ENCODE data around the gene HAP1. TPM values are rescaled to one million over a fixed set of nuclear protein-coding genes. Genes with fewer than 3 reads are reported as not detected.
"Not testable (repeated sequence)": the region's sequence is repeated elsewhere in the genome, so short reads cannot be mapped to it uniquely, and the experiment has no call there.

The HAP1 gene
- total RNA-seq, 1 experiment from 2014 or later = 11.6 TPM

- TF ChIP-seq REST (IDR thresholded peaks at IDR 0.05; ENCODE audit: insufficient read depth in 1 of 2, low read depth in 2 of 2, low read length in 1 of 2) = no peak
- peak; percentile 68 for TF ChIP-seq POLR2AphosphoS5 (IDR thresholded peaks at IDR 0.05; ENCODE audit: low read depth, low read length)
- intact Hi-C loops (cut with micrococcal nuclease; ENCODE audit: unreplicated experiment) (no loop called here), in situ Hi-C loops (cut with HindIII; ENCODE audit: low pct_unique_long_range_greater_than_20kb, low sequenced_read_pairs) (no loop called here)
- Histone ChIP-seq H3K4me3 (ENCODE audit: low read depth in 2 of 2, low read length in 2 of 2) (peak overlapping the region in 1 of 2 experiments; percentile 13; a peak in 1 of 4 replicates), H3K27ac (ENCODE audit: low read length) (peak overlapping the region; percentile 60), H3K4me1 (ENCODE audit: control insufficient read depth, insufficient read depth, low read length) (peaks cover 6% of the 10 kb centered on the region), H3K36me3 (ENCODE audit: control insufficient read depth, insufficient read depth, low read length) (no peaks in the 10 kb centered on the region), H3K27me3 (ENCODE audit: control insufficient read depth, insufficient read depth, low read length) (no peaks in the 10 kb centered on the region), H3K9me3 (ENCODE audit: control insufficient read depth, insufficient read depth, low read depth, low read length) (no peaks in the 10 kb centered on the region)
- no TSS peak for BruUV-seq (replicated peaks)
- no peak for DNase-seq (ENCODE audit: low read depth, low spot score)
- peak; percentile 67 for ATAC-seq
- ChIA-PET POLR2A (interaction anchor here (2.8 kb wide), 1 partner anchor 10 kb away, joined by 22 read pairs; the partner anchor contains the start of gene EIF1), CTCF (interaction anchor here (0.7 to 1.2 kb wide), 3 partner anchors 10 to 129 kb away, joined by 3 to 5 read pairs (median 4); partner anchors contain the start of gene EIF1)
Observed at GRCh38 chr17:41678411-41678906, 56.0 kb downstream of the HAP1 start.

GRCh38 chr17:41676058-41676419 lies 58.4 kb downstream of the HAP1 start:
- ATAC-seq = no peak
- no peak for DNase-seq (ENCODE audit: low read depth, low spot score)
- no peaks in the 10 kb centered on the region for H3K27me3 ChIP-seq (ENCODE audit: control insufficient read depth, insufficient read depth, low read length)
- peaks cover 6% of the 10 kb centered on the region for H3K4me1 ChIP-seq (ENCODE audit: control insufficient read depth, insufficient read depth, low read length)
- intact Hi-C loops (cut with micrococcal nuclease; ENCODE audit: unreplicated experiment) (no loop called here), in situ Hi-C loops (cut with HindIII; ENCODE audit: low pct_unique_long_range_greater_than_20kb, low sequenced_read_pairs) (no loop called here)
- no peaks in the 10 kb centered on the region for H3K36me3 ChIP-seq (ENCODE audit: control insufficient read depth, insufficient read depth, low read length)
- CTCF ChIA-PET = interaction anchor here (0.6 to 1.2 kb wide), 2 partner anchors 10 to 127 kb away, joined by 3 to 4 read pairs; no protein-coding TSS in a partner anchor
- POLR2A ChIA-PET = interaction anchor here (0.6 kb wide), 1 partner anchor 10 kb away, joined by 8 read pairs; no protein-coding TSS in a partner anchor
- H3K4me3 ChIP-seq (ENCODE audit: low read depth in 2 of 2, low read length in 2 of 2) = no peak overlapping the region
- no TSS peak for BruUV-seq (replicated peaks)
- no peaks in the 10 kb centered on the region for H3K9me3 ChIP-seq (ENCODE audit: control insufficient read depth, insufficient read depth, low read depth, low read length)
- TF ChIP-seq POLR2AphosphoS5 (IDR thresholded peaks at IDR 0.05; ENCODE audit: low read depth, low read length) = no peak
- no peak for TF ChIP-seq SIN3A (IDR thresholded peaks at IDR 0.05; ENCODE audit: borderline replicate concordance, insufficient read depth, low read depth, low read length)
- no peak for TF ChIP-seq CTCF (IDR thresholded peaks at IDR 0.05)
- TF ChIP-seq REST (IDR thresholded peaks at IDR 0.05; ENCODE audit: insufficient read depth in 1 of 2, low read depth in 2 of 2, low read length in 1 of 2) = no peak
- TF ChIP-seq TCF7L2 (IDR thresholded peaks at IDR 0.05; ENCODE audit: low read depth, low read length) = no peak
- H3K27ac ChIP-seq (ENCODE audit: low read length) = no peak overlapping the region

GRCh38 chr17:41675157-41676057 lies 59.0 kb downstream of the HAP1 start:
- H3K27me3 ChIP-seq (ENCODE audit: control insufficient read depth, insufficient read depth, low read length); H3K27ac ChIP-seq (ENCODE audit: low read length); in situ Hi-C loops (cut with HindIII; ENCODE audit: low pct_unique_long_range_greater_than_20kb, low sequenced_read_pairs); DNase-seq (ENCODE audit: low read depth, low spot score); H3K36me3 ChIP-seq (ENCODE audit: control insufficient read depth, insufficient read depth, low read length); intact Hi-C loops (cut with micrococcal nuclease; ENCODE audit: unreplicated experiment); H3K4me3 ChIP-seq (ENCODE audit: low read depth in 2 of 2, low read length in 2 of 2); BruUV-seq (replicated peaks); ATAC-seq; H3K4me1 ChIP-seq (ENCODE audit: control insufficient read depth, insufficient read depth, low read length); H3K9me3 ChIP-seq (ENCODE audit: control insufficient read depth, insufficient read depth, low read depth, low read length): not testable (repeated sequence)
- POLR2A ChIA-PET = interaction anchor here (0.6 kb wide), 1 partner anchor 10 kb away, joined by 8 read pairs; no protein-coding TSS in a partner anchor
- CTCF ChIA-PET = interaction anchor here (0.6 kb wide), 2 partner anchors 10 to 46 kb away, joined by 3 to 4 read pairs; no protein-coding TSS in a partner anchor

All from Panc1 (cell line).